WTC11 (cell line): ENCODE measurements around the gene DUSP18. TPM values are rescaled to one million over a fixed set of nuclear protein-coding genes. Genes with fewer than 3 reads are reported as not detected.

Source experiments
- ATAC-seq: fragments of 200-7000 bp; cut with Tn5 transposase; 2 replicates; pipeline ENCODE4 v1.10.0; 2021; ENCODE audit warnings: mild to moderate bottlenecking, moderate library complexity
- CTCF ChIA-PET: fragments of 300-600 bp; sonication (Branson Sonifier 250); formaldehyde crosslinking; loops from one replicate; lab custom pipeline; 2021; ENCODE audit warnings: antibody characterized with exemption; lab: Charles Lee
- POLR2A ChIA-PET: fragments of 350-600 bp; sonication (Branson Sonifier 250); formaldehyde crosslinking; loops from one replicate; lab custom pipeline; 2021; ENCODE audit warnings: antibody characterized with exemption; lab: Charles Lee
- DNase-seq: peaks from one replicate; pipeline ENCODE4 v3.0.0; 2021; ENCODE audit warnings: low spot score
- H3K27ac Mint-ChIP-seq: 2 replicates; pipeline ENCODE4 v1.8.0; 2021; ENCODE audit warnings: mixed read lengths
- H3K27me3 Mint-ChIP-seq: 2 replicates; pipeline ENCODE4 v1.8.0; 2021; ENCODE audit warnings: low read depth, mild to moderate bottlenecking, moderate library complexity, mixed read lengths
- H3K36me3 Mint-ChIP-seq: 2 replicates; pipeline ENCODE4 v1.8.0; 2021; ENCODE audit warnings: mixed read lengths
- H3K4me1 Mint-ChIP-seq: 2 replicates; pipeline ENCODE4 v1.8.0; 2022; ENCODE audit warnings: mixed read lengths
- H3K4me3 Mint-ChIP-seq: 2 replicates; pipeline ENCODE4 v1.8.0; 2021; ENCODE audit warnings: mild to moderate bottlenecking, moderate library complexity, mixed read lengths
- H3K9me3 Mint-ChIP-seq: 2 replicates; pipeline ENCODE4 v1.8.0; 2021; ENCODE audit warnings: mixed read lengths
- ATF3 ChIP-seq: sonication (generic); formaldehyde crosslinking; conservative IDR thresholded peaks from 2 replicates; pipeline ENCODE4 v1.8.1; 2022; ENCODE audit warnings: mild to moderate bottlenecking, missing genetic modification reagents
- CREM ChIP-seq: sonication (generic); formaldehyde crosslinking; IDR thresholded peaks from 2 replicates; pipeline ENCODE4 v1.8.1; 2022; ENCODE audit warnings: mild to moderate bottlenecking, missing genetic modification reagents, moderate library complexity
- E2F1 ChIP-seq: sonication (generic); formaldehyde crosslinking; IDR thresholded peaks from 2 replicates; pipeline ENCODE4 v1.8.0; 2022; ENCODE audit warnings: mild to moderate bottlenecking, missing genetic modification reagents
- EMX1 ChIP-seq: fragments of 250-450 bp; sonication (Bioruptor Pico); IDR thresholded peaks from 2 replicates; pipeline ENCODE4 v1.8.0; 2021; ENCODE audit warnings: mild to moderate bottlenecking
- GRHL2 ChIP-seq: fragments of 250-450 bp; sonication (Bioruptor Pico); IDR thresholded peaks from 2 replicates; pipeline ENCODE4 v1.8.0; 2022; ENCODE audit warnings: mild to moderate bottlenecking, moderate library complexity; ENCODE audit not compliant: insufficient replicate concordance, severe bottlenecking
- JAZF1 ChIP-seq: fragments of 250-450 bp; sonication (Bioruptor Pico); IDR thresholded peaks from 2 replicates; pipeline ENCODE4 v1.9.0; 2021; ENCODE audit warnings: moderate library complexity, mild to moderate bottlenecking, inconsistent platforms
- NFYB ChIP-seq: sonication (generic); formaldehyde crosslinking; conservative IDR thresholded peaks from 2 replicates; pipeline ENCODE4 v1.8.0; 2022; ENCODE audit warnings: low read depth, missing genetic modification reagents
- RELA ChIP-seq: sonication (generic); formaldehyde crosslinking; IDR thresholded peaks from 2 replicates; pipeline ENCODE4 v1.8.1; 2022; ENCODE audit warnings: missing genetic modification reagents, mild to moderate bottlenecking, borderline replicate concordance
- TCF7 ChIP-seq: sonication (generic); formaldehyde crosslinking; IDR thresholded peaks from 2 replicates; pipeline ENCODE4 v1.8.0; 2022; ENCODE audit warnings: mild to moderate bottlenecking, low read depth, missing genetic modification reagents, moderate library complexity
- USF1 ChIP-seq: sonication (generic); formaldehyde crosslinking; IDR thresholded peaks from 2 replicates; pipeline ENCODE4 v1.8.0; 2022; ENCODE audit warnings: mild to moderate bottlenecking, missing genetic modification reagents
- ZNF263 ChIP-seq: sonication (generic); formaldehyde crosslinking; IDR thresholded peaks from 2 replicates; pipeline ENCODE4 v1.8.1; 2022; ENCODE audit warnings: low read depth, mild to moderate bottlenecking, moderate library complexity, missing genetic modification reagents
- total RNA-seq: library from RNA; stranded (reverse); gene quantifications from 3 replicates; pipeline ENCODE4 v1.2.3, GENCODE V29; 2021
- TF ChIP-seq, protein P1 (sequence below): sonication (generic); formaldehyde crosslinking; IDR thresholded peaks from 2 replicates; pipeline ENCODE4 v1.8.1; 2023; ENCODE audit warnings: mild to moderate bottlenecking, missing genetic modification reagents, moderate library complexity
- TF ChIP-seq, protein P2 (sequence below): sonication (generic); formaldehyde crosslinking; IDR thresholded peaks from 2 replicates; pipeline ENCODE4 v1.8.0; 2022; ENCODE audit warnings: missing genetic modification reagents
- TF ChIP-seq, protein P3 (sequence below): sonication (generic); formaldehyde crosslinking; IDR thresholded peaks from 2 replicates; pipeline ENCODE4 v1.8.0; 2023; ENCODE audit warnings: missing genetic modification reagents, mild to moderate bottlenecking, borderline replicate concordance

The DUSP18 gene
- total RNA-seq, 1 experiment from 2014 or later = 4.3 TPM

- POLR2A ChIA-PET = no interaction called here
- CTCF ChIA-PET = interaction anchor here (1.6 to 4.2 kb wide), 2 partner anchors 14 to 106 kb away, joined by 5 to 35 read pairs; partner anchors contain the start of gene SLC35E4
- Mint-ChIP-seq H3K36me3 (no peaks in the 10 kb centered on the region), H3K4me1 (peaks cover 7% of the 10 kb centered on the region; the same call in 1 of the 2 replicates), H3K27me3 (no peaks in the 10 kb centered on the region; the same call in 1 of the 2 replicates), H3K9me3 (no peaks in the 10 kb centered on the region), H3K27ac (no peak overlapping the region; the same call in 1 of the 2 replicates), H3K4me3 (no peak overlapping the region)
- ATAC-seq (no peak), DNase-seq (no peak)
- TF ChIP-seq ATF3 (CRISPR knock-in tag) (no peak), GRHL2 (CRISPR knock-in tag) (no peak), E2F1 (no peak), RELA (CRISPR knock-in tag) (no peak), JAZF1 (no peak), TCF7 (no peak), ZNF263 (no peak), EMX1 (CRISPR knock-in tag) (no peak), CREM (CRISPR knock-in tag) (no peak), USF1 (CRISPR knock-in tag) (no peak), NFYB (CRISPR knock-in tag) (no peak)
- TF ChIP-seq, protein P1, sequence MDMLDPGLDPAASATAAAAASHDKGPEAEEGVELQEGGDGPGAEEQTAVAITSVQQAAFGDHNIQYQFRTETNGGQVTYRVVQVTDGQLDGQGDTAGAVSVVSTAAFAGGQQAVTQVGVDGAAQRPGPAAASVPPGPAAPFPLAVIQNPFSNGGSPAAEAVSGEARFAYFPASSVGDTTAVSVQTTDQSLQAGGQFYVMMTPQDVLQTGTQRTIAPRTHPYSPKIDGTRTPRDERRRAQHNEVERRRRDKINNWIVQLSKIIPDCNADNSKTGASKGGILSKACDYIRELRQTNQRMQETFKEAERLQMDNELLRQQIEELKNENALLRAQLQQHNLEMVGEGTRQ = no peak
- TF ChIP-seq, protein P2, sequence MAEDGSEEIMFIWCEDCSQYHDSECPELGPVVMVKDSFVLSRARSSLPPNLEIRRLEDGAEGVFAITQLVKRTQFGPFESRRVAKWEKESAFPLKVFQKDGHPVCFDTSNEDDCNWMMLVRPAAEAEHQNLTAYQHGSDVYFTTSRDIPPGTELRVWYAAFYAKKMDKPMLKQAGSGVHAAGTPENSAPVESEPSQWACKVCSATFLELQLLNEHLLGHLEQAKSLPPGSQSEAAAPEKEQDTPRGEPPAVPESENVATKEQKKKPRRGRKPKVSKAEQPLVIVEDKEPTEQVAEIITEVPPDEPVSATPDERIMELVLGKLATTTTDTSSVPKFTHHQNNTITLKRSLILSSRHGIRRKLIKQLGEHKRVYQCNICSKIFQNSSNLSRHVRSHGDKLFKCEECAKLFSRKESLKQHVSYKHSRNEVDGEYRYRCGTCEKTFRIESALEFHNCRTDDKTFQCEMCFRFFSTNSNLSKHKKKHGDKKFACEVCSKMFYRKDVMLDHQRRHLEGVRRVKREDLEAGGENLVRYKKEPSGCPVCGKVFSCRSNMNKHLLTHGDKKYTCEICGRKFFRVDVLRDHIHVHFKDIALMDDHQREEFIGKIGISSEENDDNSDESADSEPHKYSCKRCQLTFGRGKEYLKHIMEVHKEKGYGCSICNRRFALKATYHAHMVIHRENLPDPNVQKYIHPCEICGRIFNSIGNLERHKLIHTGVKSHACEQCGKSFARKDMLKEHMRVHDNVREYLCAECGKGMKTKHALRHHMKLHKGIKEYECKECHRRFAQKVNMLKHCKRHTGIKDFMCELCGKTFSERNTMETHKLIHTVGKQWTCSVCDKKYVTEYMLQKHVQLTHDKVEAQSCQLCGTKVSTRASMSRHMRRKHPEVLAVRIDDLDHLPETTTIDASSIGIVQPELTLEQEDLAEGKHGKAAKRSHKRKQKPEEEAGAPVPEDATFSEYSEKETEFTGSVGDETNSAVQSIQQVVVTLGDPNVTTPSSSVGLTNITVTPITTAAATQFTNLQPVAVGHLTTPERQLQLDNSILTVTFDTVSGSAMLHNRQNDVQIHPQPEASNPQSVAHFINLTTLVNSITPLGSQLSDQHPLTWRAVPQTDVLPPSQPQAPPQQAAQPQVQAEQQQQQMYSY (CRISPR knock-in tag) = no peak
- TF ChIP-seq, protein P3, sequence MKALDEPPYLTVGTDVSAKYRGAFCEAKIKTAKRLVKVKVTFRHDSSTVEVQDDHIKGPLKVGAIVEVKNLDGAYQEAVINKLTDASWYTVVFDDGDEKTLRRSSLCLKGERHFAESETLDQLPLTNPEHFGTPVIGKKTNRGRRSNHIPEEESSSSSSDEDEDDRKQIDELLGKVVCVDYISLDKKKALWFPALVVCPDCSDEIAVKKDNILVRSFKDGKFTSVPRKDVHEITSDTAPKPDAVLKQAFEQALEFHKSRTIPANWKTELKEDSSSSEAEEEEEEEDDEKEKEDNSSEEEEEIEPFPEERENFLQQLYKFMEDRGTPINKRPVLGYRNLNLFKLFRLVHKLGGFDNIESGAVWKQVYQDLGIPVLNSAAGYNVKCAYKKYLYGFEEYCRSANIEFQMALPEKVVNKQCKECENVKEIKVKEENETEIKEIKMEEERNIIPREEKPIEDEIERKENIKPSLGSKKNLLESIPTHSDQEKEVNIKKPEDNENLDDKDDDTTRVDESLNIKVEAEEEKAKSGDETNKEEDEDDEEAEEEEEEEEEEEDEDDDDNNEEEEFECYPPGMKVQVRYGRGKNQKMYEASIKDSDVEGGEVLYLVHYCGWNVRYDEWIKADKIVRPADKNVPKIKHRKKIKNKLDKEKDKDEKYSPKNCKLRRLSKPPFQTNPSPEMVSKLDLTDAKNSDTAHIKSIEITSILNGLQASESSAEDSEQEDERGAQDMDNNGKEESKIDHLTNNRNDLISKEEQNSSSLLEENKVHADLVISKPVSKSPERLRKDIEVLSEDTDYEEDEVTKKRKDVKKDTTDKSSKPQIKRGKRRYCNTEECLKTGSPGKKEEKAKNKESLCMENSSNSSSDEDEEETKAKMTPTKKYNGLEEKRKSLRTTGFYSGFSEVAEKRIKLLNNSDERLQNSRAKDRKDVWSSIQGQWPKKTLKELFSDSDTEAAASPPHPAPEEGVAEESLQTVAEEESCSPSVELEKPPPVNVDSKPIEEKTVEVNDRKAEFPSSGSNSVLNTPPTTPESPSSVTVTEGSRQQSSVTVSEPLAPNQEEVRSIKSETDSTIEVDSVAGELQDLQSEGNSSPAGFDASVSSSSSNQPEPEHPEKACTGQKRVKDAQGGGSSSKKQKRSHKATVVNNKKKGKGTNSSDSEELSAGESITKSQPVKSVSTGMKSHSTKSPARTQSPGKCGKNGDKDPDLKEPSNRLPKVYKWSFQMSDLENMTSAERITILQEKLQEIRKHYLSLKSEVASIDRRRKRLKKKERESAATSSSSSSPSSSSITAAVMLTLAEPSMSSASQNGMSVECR (CRISPR knock-in tag) = no peak
Measured at GRCh38 chr22:30648825-30649224, 18.9 kb downstream of the DUSP18 start.
